Measurements from ENCODE around the gene SMAD2.

- TF ChIP-seq CTCF (IDR thresholded peaks at IDR 0.05) (no peak), POLR2A (IDR thresholded peaks at IDR 0.05) (no peak)
These were observed 24.1 kb downstream of the SMAD2 start for GRCh38 chr18:47906408-47906807.

Measured in right lobe of liver (tissue), 4 donors.